Thoracic aorta (tissue), 2 donors: ENCODE data around the gene RABL6. TPM values are rescaled to one million over a fixed set of nuclear protein-coding genes. Genes with fewer than 3 reads are reported as not detected.

Experiments used
- ATAC-seq: fragments of 150-250 bp; one replicate; pipeline ENCODE4 v1.8.0; 2017; ENCODE audit warnings: low read depth; ENCODE audit not compliant: insufficient number of reproducible peaks, low FRiP score
- DNase-seq: peaks from one replicate; pipeline ENCODE4 v3.0.0-alpha.2; 2020; ENCODE audit warnings: low spot score
- H3K27ac ChIP-seq, 2 donors: fragments of 200-600 bp; sonication (generic); 1 replicate in 1 of 2; 2 replicates in 1 of 2; pipeline ENCODE4 v1.5.1; 2016; ENCODE audit warnings: mild to moderate bottlenecking in 2 of 2, moderate library complexity in 2 of 2
- H3K27me3 ChIP-seq: fragments of 200-600 bp; sonication (generic); replicated peaks from 2 replicates; pipeline ENCODE4 v1.6.0; 2016; ENCODE audit warnings: mild to moderate bottlenecking; ENCODE audit not compliant: insufficient read depth
- H3K36me3 ChIP-seq: fragments of 200-600 bp; sonication (generic); one replicate; pipeline ENCODE4 v1.5.1; 2016
- H3K4me1 ChIP-seq, 2 donors: fragments of 200-600 bp; sonication (generic); 1 replicate in 1 of 2; 2 replicates in 1 of 2; pipeline versions ENCODE4 v1.5.1 to v1.6.0; 2016; ENCODE audit warnings: low read depth in 2 of 2, mild to moderate bottlenecking in 1 of 2; ENCODE audit not compliant: control insufficient read depth in 1 of 2
- H3K4me3 ChIP-seq: fragments of 200-600 bp; sonication (generic); 2 replicates; pipeline ENCODE4 v1.5.1; 2016; ENCODE audit warnings: mild to moderate bottlenecking
- H3K9me3 ChIP-seq: fragments of 200-600 bp; sonication (generic); 2 replicates; pipeline ENCODE4 v1.5.1; 2016
- total RNA-seq, 2 donors: library from RNA; depleted of rRNA; stranded (reverse); fragments of >200 nt; gene quantifications; one replicate each; pipeline versions ENCODE4 v1.1.0 to v1.2.3, GENCODE V29; 2016
- TF ChIP-seq, protein P1 (sequence below): fragments of 200-600 bp; sonication (generic); IDR thresholded peaks from one replicate; pipeline ENCODE4 v1.5.1; 2019; ENCODE audit warnings: antibody characterized with exemption

Gene RABL6
- total RNA-seq, 2 donors from 2014 or later, result 61.7 to 86.2 TPM

DNA sequence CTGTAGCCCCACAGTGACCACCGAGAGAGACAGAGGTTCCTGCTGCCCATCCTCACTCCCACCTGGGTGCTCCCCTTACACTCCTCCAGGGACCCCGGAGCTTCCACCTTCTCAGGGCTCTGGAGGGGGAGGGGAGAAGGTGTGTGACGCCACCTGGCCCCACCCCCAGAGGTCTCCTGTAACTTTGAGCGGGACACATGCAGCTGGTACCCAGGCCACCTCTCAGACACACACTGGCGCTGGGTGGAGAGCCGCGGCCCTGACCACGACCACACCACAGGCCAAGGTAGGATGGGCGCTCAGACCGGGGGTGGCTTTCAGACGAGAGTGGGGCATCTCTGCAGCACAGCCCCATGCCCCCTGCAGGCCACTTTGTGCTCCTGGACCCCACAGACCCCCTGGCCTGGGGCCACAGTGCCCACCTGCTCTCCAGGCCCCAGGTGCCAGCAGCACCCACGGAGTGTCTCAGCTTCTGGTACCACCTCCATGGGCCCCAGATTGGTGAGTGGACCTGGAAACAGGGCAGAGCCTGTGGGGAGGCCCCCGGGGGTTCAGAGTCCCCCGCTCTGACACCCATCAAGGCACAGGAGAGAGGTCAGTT lies 48.9 kb downstream of the RABL6 start:
- no peaks in the 10 kb centered on the region for H3K36me3 ChIP-seq
- peaks cover 0 to 18% of the 10 kb centered on the region in 2 donors for H3K4me1 ChIP-seq
- ATAC-seq (no peak), DNase-seq (no peak)
- TF ChIP-seq, protein P1, sequence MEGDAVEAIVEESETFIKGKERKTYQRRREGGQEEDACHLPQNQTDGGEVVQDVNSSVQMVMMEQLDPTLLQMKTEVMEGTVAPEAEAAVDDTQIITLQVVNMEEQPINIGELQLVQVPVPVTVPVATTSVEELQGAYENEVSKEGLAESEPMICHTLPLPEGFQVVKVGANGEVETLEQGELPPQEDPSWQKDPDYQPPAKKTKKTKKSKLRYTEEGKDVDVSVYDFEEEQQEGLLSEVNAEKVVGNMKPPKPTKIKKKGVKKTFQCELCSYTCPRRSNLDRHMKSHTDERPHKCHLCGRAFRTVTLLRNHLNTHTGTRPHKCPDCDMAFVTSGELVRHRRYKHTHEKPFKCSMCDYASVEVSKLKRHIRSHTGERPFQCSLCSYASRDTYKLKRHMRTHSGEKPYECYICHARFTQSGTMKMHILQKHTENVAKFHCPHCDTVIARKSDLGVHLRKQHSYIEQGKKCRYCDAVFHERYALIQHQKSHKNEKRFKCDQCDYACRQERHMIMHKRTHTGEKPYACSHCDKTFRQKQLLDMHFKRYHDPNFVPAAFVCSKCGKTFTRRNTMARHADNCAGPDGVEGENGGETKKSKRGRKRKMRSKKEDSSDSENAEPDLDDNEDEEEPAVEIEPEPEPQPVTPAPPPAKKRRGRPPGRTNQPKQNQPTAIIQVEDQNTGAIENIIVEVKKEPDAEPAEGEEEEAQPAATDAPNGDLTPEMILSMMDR, result no peak
- H3K27me3 ChIP-seq, result no peaks in the 10 kb centered on the region
- H3K27ac ChIP-seq, result no peak overlapping the region
- no peaks in the 10 kb centered on the region for H3K9me3 ChIP-seq
- no peak overlapping the region for H3K4me3 ChIP-seq

DNA sequence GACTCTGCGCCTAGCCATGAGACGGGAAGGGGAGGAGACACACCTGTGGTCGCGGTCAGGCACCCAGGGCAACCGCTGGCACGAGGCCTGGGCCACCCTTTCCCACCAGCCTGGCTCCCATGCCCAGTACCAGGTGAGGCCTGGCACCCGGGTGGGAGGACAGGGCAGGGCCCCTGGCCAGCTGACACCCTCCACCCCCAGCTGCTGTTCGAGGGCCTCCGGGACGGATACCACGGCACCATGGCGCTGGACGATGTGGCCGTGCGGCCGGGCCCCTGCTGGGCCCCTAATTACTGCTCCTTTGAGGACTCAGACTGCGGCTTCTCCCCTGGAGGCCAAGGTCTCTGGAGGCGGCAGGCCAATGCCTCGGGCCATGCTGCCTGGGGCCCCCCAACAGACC lies 49.4 kb downstream of the RABL6 start:
- no peaks in the 10 kb centered on the region for H3K9me3 ChIP-seq
- peaks cover 1% of the 10 kb centered on the region for H3K36me3 ChIP-seq
- no peak overlapping the region for H3K27ac ChIP-seq
- TF ChIP-seq, protein P1, result no peak
- ATAC-seq (no peak), DNase-seq (no peak)
- H3K27me3 ChIP-seq, result no peaks in the 10 kb centered on the region
- no peak overlapping the region for H3K4me3 ChIP-seq
- H3K4me1 ChIP-seq, result peaks cover 0 to 18% of the 10 kb centered on the region in 2 donors

GRCh38 chr9:136857581-136858412 lies 50.0 kb downstream of the RABL6 start:
- Histone ChIP-seq H3K9me3 (no peaks in the 10 kb centered on the region), H3K27ac (no peak overlapping the region), H3K4me3 (no peak overlapping the region), H3K27me3 (no peaks in the 10 kb centered on the region), H3K4me1 (peaks cover 0 to 18% of the 10 kb centered on the region in 2 donors), H3K36me3 (peaks cover 7% of the 10 kb centered on the region)
- TF ChIP-seq, protein P1, result no peak
- no peak for ATAC-seq
- no peak for DNase-seq

DNA sequence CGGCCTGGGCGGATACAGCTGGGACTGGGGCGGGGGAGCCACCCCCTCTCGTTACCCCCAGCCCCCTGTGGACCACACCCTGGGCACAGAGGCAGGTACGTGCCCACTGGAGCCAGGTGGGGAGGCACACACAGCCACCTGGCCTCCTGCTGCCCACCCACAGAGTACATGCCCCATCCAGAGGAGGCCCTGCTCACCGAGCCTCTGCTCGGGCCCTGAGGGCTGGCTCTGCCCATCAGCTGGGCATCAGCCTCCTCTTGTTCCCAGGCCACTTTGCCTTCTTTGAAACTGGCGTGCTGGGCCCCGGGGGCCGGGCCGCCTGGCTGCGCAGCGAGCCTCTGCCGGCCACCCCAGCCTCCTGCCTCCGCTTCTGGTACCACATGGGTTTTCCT lies 50.7 kb downstream of the RABL6 start:
- peaks cover 0 to 22% of the 10 kb centered on the region in 2 donors for H3K4me1 ChIP-seq
- H3K4me3 ChIP-seq, result no peak overlapping the region
- DNase-seq (no peak), ATAC-seq (no peak)
- peaks cover 14% of the 10 kb centered on the region for H3K36me3 ChIP-seq
- H3K27ac ChIP-seq, result peak overlapping the region in 1 of 2 donors; percentile 43
- TF ChIP-seq, protein P1, result no peak
- no peaks in the 10 kb centered on the region for H3K9me3 ChIP-seq
- no peaks in the 10 kb centered on the region for H3K27me3 ChIP-seq
